HEK293 (cell line): Measurements from ENCODE around the gene C6orf163.

Experiments used
- CTCF ChIA-PET: fragments of 350-600 bp; formaldehyde crosslinking; extraction: SDS; loops from one replicate; lab custom pipeline; 2021; ENCODE audit warnings: antibody characterized with exemption; lab: Yijun Ruan, JAX
- POLR2A ChIA-PET: fragments of 300-600 bp; formaldehyde crosslinking; extraction: SDS; loops from one replicate; lab custom pipeline; 2020; ENCODE audit warnings: antibody characterized with exemption, inconsistent platforms; lab: Yijun Ruan, JAX
- H3K27ac ChIP-seq: fragments of 200-500 bp; sonication (Bioruptor generic); 2 replicates; pipeline ENCODE4 v1.5.1; 2014; ENCODE audit warnings: low read depth, low read length, control low read depth, inconsistent platforms; ENCODE audit errors: extremely low read depth
- H3K36me3 ChIP-seq, 2 experiments: fragments of 200-500 bp in 1 of 2; sonication (Bioruptor generic) in 1 of 2; 1 replicate in 1 of 2; 2 replicates in 1 of 2; pipeline ENCODE4 v1.5.1; 2014 to 2017; ENCODE audit warnings: inconsistent platforms in 2 of 2, low read length in 2 of 2; ENCODE audit not compliant: control insufficient read depth in 2 of 2, insufficient read depth in 1 of 2
- H3K4me1 ChIP-seq: fragments of 200-500 bp; sonication (Bioruptor generic); 2 replicates; pipeline ENCODE4 v1.5.1; 2014; ENCODE audit warnings: mild to moderate bottlenecking, low read length, inconsistent platforms; ENCODE audit not compliant: control insufficient read depth, insufficient read depth
- H3K4me3 ChIP-seq: 2 replicates; pipeline ENCODE4 v1.5.1; 2011; ENCODE audit warnings: low read depth, mild to moderate bottlenecking, control low read depth, low read length, moderate library complexity
- H3K9me3 ChIP-seq: fragments of 200-500 bp; sonication (Bioruptor generic); 2 replicates; pipeline ENCODE4 v1.5.1; 2014; ENCODE audit warnings: low read depth, low read length, inconsistent platforms; ENCODE audit not compliant: control insufficient read depth, insufficient read depth
- GLIS2 ChIP-seq: fragments of 450-650 bp; formaldehyde crosslinking; IDR thresholded peaks from 2 replicates; pipeline ENCODE4 v1.5.1; 2016; ENCODE audit warnings: missing biosample characterization, missing genetic modification characterization
- IKZF3 ChIP-seq: fragments of 450-650 bp; IDR thresholded peaks from 2 replicates; pipeline ENCODE4 v1.5.0; 2018; ENCODE audit warnings: missing biosample characterization, mild to moderate bottlenecking, missing genetic modification characterization, moderate library complexity
- KLF7 ChIP-seq: fragments of 450-650 bp; formaldehyde crosslinking; IDR thresholded peaks from 2 replicates; pipeline ENCODE4 v1.5.1; 2016; ENCODE audit warnings: missing biosample characterization, missing genetic modification characterization, borderline replicate concordance
- KLF9 ChIP-seq: fragments of 450-650 bp; formaldehyde crosslinking; IDR thresholded peaks from 2 replicates; pipeline ENCODE4 v1.5.1; 2016; ENCODE audit warnings: missing biosample characterization, missing genetic modification characterization, low read depth
- PRDM1 ChIP-seq: fragments of 450-650 bp; formaldehyde crosslinking; IDR thresholded peaks from 2 replicates; pipeline ENCODE4; 2016; ENCODE audit warnings: missing biosample characterization, missing genetic modification characterization
- PRDM6 ChIP-seq: fragments of 450-650 bp; formaldehyde crosslinking; IDR thresholded peaks from 2 replicates; pipeline ENCODE4 v1.5.1; 2017; ENCODE audit warnings: missing biosample characterization, missing genetic modification characterization
- SP3 ChIP-seq: fragments of 450-650 bp; formaldehyde crosslinking; IDR thresholded peaks from 2 replicates; pipeline ENCODE4 v1.5.1; 2016; ENCODE audit warnings: missing biosample characterization, missing genetic modification characterization
- ZBTB1 ChIP-seq: fragments of 450-650 bp; formaldehyde crosslinking; IDR thresholded peaks from 2 replicates; pipeline ENCODE4 v1.5.1; 2016; ENCODE audit warnings: missing biosample characterization, missing genetic modification characterization
- ZBTB17 ChIP-seq: fragments of 450-650 bp; formaldehyde crosslinking; IDR thresholded peaks from 2 replicates; pipeline ENCODE4 v1.5.1; 2016; ENCODE audit warnings: missing biosample characterization, missing genetic modification characterization
- ZBTB26 ChIP-seq: fragments of 450-650 bp; formaldehyde crosslinking; optimal IDR thresholded peaks from 2 replicates; pipeline ENCODE3; 2016; ENCODE audit warnings: missing biosample characterization, mild to moderate bottlenecking, missing genetic modification characterization
- ZBTB7A ChIP-seq: fragments of 450-650 bp; formaldehyde crosslinking; IDR thresholded peaks from 2 replicates; pipeline ENCODE4 v1.5.1; 2016; ENCODE audit warnings: low read depth, missing biosample characterization, missing genetic modification characterization
- ZFP37 ChIP-seq: fragments of 450-650 bp; formaldehyde crosslinking; IDR thresholded peaks from 2 replicates; pipeline ENCODE4 v1.5.1; 2016; ENCODE audit warnings: missing biosample characterization, missing genetic modification characterization
- ZNF280C ChIP-seq: fragments of 450-650 bp; formaldehyde crosslinking; IDR thresholded peaks from 2 replicates; pipeline ENCODE4 v1.5.1; 2016; ENCODE audit warnings: missing biosample characterization, missing genetic modification characterization
- ZNF311 ChIP-seq: fragments of 450-650 bp; formaldehyde crosslinking; IDR thresholded peaks from 2 replicates; pipeline ENCODE4 v1.5.1; 2017; ENCODE audit warnings: missing biosample characterization, missing genetic modification characterization, borderline replicate concordance
- ZNF335 ChIP-seq: fragments of 450-650 bp; formaldehyde crosslinking; conservative IDR thresholded peaks from 2 replicates; pipeline ENCODE4 v1.5.1; 2016; ENCODE audit warnings: missing biosample characterization, missing genetic modification characterization
- ZNF354C ChIP-seq: fragments of 450-650 bp; formaldehyde crosslinking; IDR thresholded peaks from 2 replicates; pipeline ENCODE4 v1.5.1; 2016; ENCODE audit warnings: missing biosample characterization, missing genetic modification characterization, low read depth, borderline replicate concordance
- ZNF423 ChIP-seq: fragments of 450-650 bp; formaldehyde crosslinking; IDR thresholded peaks from 2 replicates; pipeline ENCODE4 v1.5.1; 2016; ENCODE audit warnings: missing biosample characterization, missing genetic modification characterization
- ZNF449 ChIP-seq: fragments of 450-650 bp; formaldehyde crosslinking; IDR thresholded peaks from 2 replicates; pipeline ENCODE4 v1.5.1; 2017; ENCODE audit warnings: missing biosample characterization, mild to moderate bottlenecking, missing genetic modification characterization, moderate library complexity
- ZNF501 ChIP-seq: fragments of 450-650 bp; formaldehyde crosslinking; IDR thresholded peaks from 2 replicates; pipeline ENCODE4 v1.5.1; 2016; ENCODE audit warnings: missing biosample characterization, missing genetic modification characterization
- ZNF561 ChIP-seq: fragments of 450-650 bp; IDR thresholded peaks from 2 replicates; pipeline ENCODE4 v1.5.1; 2018; ENCODE audit warnings: missing biosample characterization, missing genetic modification characterization, borderline replicate concordance
- ZNF747 ChIP-seq: fragments of 450-650 bp; formaldehyde crosslinking; IDR thresholded peaks from 2 replicates; pipeline ENCODE4 v1.5.1; 2016; ENCODE audit warnings: missing biosample characterization, missing genetic modification characterization
- ZNF76 ChIP-seq: fragments of 450-650 bp; formaldehyde crosslinking; IDR thresholded peaks from 2 replicates; pipeline ENCODE4; 2016; ENCODE audit warnings: low read depth, missing biosample characterization, missing genetic modification characterization, borderline replicate concordance
- ZNF792 ChIP-seq: fragments of 450-650 bp; formaldehyde crosslinking; IDR thresholded peaks from 2 replicates; pipeline ENCODE4 v1.5.1; 2016; ENCODE audit warnings: missing biosample characterization, missing genetic modification characterization
- ZXDB ChIP-seq: fragments of 450-650 bp; formaldehyde crosslinking; IDR thresholded peaks from 2 replicates; pipeline ENCODE4 v1.5.1; 2016; ENCODE audit warnings: missing biosample characterization, missing genetic modification characterization
- TF ChIP-seq, protein P1 (sequence below): fragments of 450-650 bp; IDR thresholded peaks from 2 replicates; pipeline ENCODE4 v1.5.1; 2018; ENCODE audit warnings: missing biosample characterization, mild to moderate bottlenecking, missing genetic modification characterization

Gene C6orf163

DNA sequence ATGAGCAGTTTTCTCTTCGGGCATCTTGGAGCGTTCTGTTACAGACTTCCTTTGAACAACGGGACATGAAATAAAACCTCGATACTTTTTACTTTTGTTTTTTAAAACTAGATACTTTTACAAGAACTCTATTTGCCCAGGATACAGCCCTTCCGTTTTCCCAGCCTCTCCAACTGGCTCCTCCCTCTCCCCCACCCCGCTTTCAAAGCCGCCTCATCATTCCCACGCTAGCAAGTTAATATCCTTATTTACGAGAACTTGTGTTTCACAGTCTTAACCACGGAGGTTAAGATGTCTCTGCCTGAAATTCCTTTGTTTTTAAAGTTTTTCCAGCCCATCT, 62.9 kb downstream of the C6orf163 start:
- ChIA-PET CTCF (interaction anchor here (0.5 kb wide), 1 partner anchor 85 kb away, joined by 4 read pairs; the partner anchor contains the start of gene SMIM8), POLR2A (interaction anchor here (1.7 kb wide), 1 partner anchor 66 kb away, joined by 11 read pairs; the partner anchor contains the start of gene SLC35A1)
- Histone ChIP-seq H3K36me3 (no peaks in the 10 kb centered on the region), H3K9me3 (no peaks in the 10 kb centered on the region), H3K4me3 (peak overlapping the region; percentile 94), H3K27ac (no peak overlapping the region), H3K4me1 (0 out of 2 replicates have a peak, but pooled peaks cover 3% of the 10 kb centered on the region)
- 0 out of 2 replicates have a peak, but pooled peaks have one; percentile 9 for TF ChIP-seq ZBTB7A
- TF ChIP-seq ZNF747 = no peak
- TF ChIP-seq KLF9 (tag by site-specific recombination) = peak; percentile 52; the same call in 1 of the 2 replicates
- TF ChIP-seq IKZF3 (tag by site-specific recombination) = peak; percentile 19; the same call in 1 of the 2 replicates
- 0 out of 2 replicates have a peak, but pooled peaks have one; percentile 8 for TF ChIP-seq KLF7
- no peak for TF ChIP-seq PRDM6 (tag by site-specific recombination)
- no peak for TF ChIP-seq ZBTB1
- TF ChIP-seq PRDM1 (tag by site-specific recombination) = peak; percentile 82; the same call in 1 of the 2 replicates
- peak; percentile 75 for TF ChIP-seq SP3
- peak; percentile 75; the same call in 1 of the 2 replicates for TF ChIP-seq ZNF335 (tag by site-specific recombination)

DNA sequence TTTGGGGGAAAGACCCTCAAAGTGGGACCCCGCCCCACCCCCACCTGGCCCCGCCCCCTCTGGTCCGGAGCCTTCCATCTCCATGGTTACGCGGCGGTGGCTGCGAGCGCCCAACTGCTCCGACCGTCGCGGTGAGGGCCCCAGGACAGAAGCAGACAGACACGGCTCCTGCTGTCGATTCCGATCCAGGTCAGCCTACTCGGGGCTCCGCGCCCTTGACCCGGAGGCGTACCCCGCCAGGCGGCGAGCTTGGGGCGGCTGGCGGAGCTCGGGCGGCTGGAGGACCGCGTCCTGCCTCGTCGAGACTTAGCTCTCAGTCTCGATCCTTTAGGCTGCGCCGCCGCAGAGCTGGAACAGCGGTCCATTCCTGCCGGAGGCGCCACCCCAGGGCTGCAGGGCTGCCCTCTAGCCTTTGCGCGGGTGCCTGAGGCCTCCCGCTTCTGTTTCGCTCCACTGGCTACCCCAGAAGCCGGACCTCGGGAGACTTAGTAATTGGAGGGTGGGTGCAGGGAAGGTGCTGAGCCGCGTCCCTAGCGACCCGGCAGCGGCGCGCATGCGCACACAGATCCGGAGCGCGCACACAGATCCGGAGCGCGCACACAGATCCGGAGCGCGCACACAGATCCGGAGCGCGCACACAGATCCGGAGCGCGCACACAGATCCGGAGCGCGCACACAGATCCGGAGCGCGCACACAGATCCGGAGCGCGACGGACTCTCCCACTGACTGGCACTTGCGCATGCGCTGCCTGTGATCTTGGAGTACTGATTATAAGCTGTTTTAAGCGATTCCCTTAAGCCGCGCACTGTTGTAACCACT, 63.5 kb downstream of the C6orf163 start, which contains the start of gene CFAP206:
Gene CFAP206 (plus strand): TSS at position 72 of the 820 bp plus-strand sequence. CDS start 1,868 bp downstream, outside the sequence.
- no peaks in the 10 kb centered on the region for H3K9me3 ChIP-seq
- H3K27ac ChIP-seq = peak within 1 kb of the TSS; percentile 58
- H3K4me1 ChIP-seq = 0 out of 2 replicates have a peak, but pooled peaks cover 3% of the 10 kb centered on the region
- CTCF ChIA-PET = interaction anchor here (0.5 to 1.6 kb wide), 6 partner anchors 15 to 387 kb away, joined by 3 to 6 read pairs (median 4); partner anchors contain the start of gene SMIM8
- POLR2A ChIA-PET = interaction anchor here (0.7 to 1.7 kb wide), 6 partner anchors 28 to 238 kb away, joined by 3 to 11 read pairs (median 4); partner anchors contain the start of genes ORC3, RARS2, SLC35A1 and SMIM8
- H3K36me3 ChIP-seq = no peaks in the 10 kb centered on the region
- H3K4me3 ChIP-seq = peak within 1 kb of the TSS; percentile 94
- TF ChIP-seq ZNF501 (tag by site-specific recombination) = 0 out of 2 replicates have a peak, but pooled peaks have one; percentile 62
- TF ChIP-seq ZNF280C (tag by site-specific recombination) = no peak
- peak; percentile 99 for TF ChIP-seq ZBTB26
- peak; percentile 97 for TF ChIP-seq ZNF449 (tag by site-specific recombination)
- peak; percentile 29; the same call in 1 of the 2 replicates for TF ChIP-seq ZNF76 (tag by site-specific recombination)
- TF ChIP-seq ZNF561 (tag by site-specific recombination) = peak; percentile 59; the same call in 1 of the 2 replicates
- no peak for TF ChIP-seq ZNF792 (tag by site-specific recombination)
- TF ChIP-seq, protein P1, sequence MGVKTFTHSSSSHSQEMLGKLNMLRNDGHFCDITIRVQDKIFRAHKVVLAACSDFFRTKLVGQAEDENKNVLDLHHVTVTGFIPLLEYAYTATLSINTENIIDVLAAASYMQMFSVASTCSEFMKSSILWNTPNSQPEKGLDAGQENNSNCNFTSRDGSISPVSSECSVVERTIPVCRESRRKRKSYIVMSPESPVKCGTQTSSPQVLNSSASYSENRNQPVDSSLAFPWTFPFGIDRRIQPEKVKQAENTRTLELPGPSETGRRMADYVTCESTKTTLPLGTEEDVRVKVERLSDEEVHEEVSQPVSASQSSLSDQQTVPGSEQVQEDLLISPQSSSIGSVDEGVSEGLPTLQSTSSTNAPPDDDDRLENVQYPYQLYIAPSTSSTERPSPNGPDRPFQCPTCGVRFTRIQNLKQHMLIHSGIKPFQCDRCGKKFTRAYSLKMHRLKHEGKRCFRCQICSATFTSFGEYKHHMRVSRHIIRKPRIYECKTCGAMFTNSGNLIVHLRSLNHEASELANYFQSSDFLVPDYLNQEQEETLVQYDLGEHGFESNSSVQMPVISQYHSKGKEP = no peak
- no peak for TF ChIP-seq ZNF354C (tag by site-specific recombination)
- peak; percentile 99 for TF ChIP-seq ZBTB17 (tag by site-specific recombination)
- peak; percentile 62 for TF ChIP-seq GLIS2
- TF ChIP-seq KLF7 = 0 out of 2 replicates have a peak, but pooled peaks have one; percentile 6
- TF ChIP-seq ZNF311 = no peak
- TF ChIP-seq ZXDB (tag by site-specific recombination) = peak; percentile 22; the same call in 1 of the 2 replicates
- peak; percentile 91 for TF ChIP-seq ZNF423
- peak; percentile 95 for TF ChIP-seq ZNF335 (tag by site-specific recombination)
- TF ChIP-seq ZFP37 (tag by site-specific recombination) = 0 out of 2 replicates have a peak, but pooled peaks have one; percentile 39
